Endothelial cell (in vitro differentiated cells): ENCODE data around the gene DYNLRB2. TPM values are rescaled to one million over a fixed set of nuclear protein-coding genes. Genes with fewer than 3 reads are reported as not detected.
A peak's percentile ranks its signal among the peaks of the same experiment; 100 is the strongest.

ENCODE experiments used
- DNase-seq: peaks from one replicate; pipeline ENCODE4 v3.0.0; 2021; ENCODE audit warnings: low spot score
- H3K27ac Mint-ChIP-seq: one replicate; pipeline ENCODE4 v1.8.0; 2021; ENCODE audit warnings: mixed read lengths, inconsistent platforms; ENCODE audit not compliant: unreplicated experiment
- H3K27me3 Mint-ChIP-seq: one replicate; pipeline ENCODE4 v1.8.0; 2021; ENCODE audit warnings: mild to moderate bottlenecking, moderate library complexity, mixed read lengths, inconsistent platforms; ENCODE audit not compliant: unreplicated experiment
- H3K36me3 Mint-ChIP-seq: one replicate; pipeline ENCODE4 v1.8.0; 2021; ENCODE audit warnings: mild to moderate bottlenecking, low read depth, mixed read lengths, inconsistent platforms; ENCODE audit not compliant: unreplicated experiment
- H3K4me1 Mint-ChIP-seq: one replicate; pipeline ENCODE4 v1.8.0; 2021; ENCODE audit warnings: mild to moderate bottlenecking, mixed read lengths, inconsistent platforms; ENCODE audit not compliant: unreplicated experiment
- H3K4me3 Mint-ChIP-seq: one replicate; pipeline ENCODE4 v1.8.0; 2021; ENCODE audit warnings: mild to moderate bottlenecking, mixed read lengths, inconsistent platforms; ENCODE audit not compliant: unreplicated experiment
- H3K9me3 Mint-ChIP-seq: one replicate; pipeline ENCODE4 v1.8.0; 2021; ENCODE audit warnings: mixed read lengths, inconsistent platforms; ENCODE audit not compliant: unreplicated experiment
- CTCF ChIP-seq: fragments of 200-600 bp; sonication (generic); IDR thresholded peaks from one replicate; pipeline ENCODE4 v1.5.0; 2021; ENCODE audit warnings: antibody characterized with exemption; ENCODE audit not compliant: unreplicated experiment
- total RNA-seq: library from RNA; stranded (reverse); fragmentation: NEBNext Ultra II Directional; extraction: Animal tissue kit (Norgen Biotek cat#: 25700); gene quantifications from one replicate; pipeline ENCODE4 v1.2.1, GENCODE V29; 2021; ENCODE audit not compliant: unreplicated experiment

Gene DYNLRB2
- total RNA-seq, 1 donor from 2014 or later, result not detected

- peak; percentile 70 for TF ChIP-seq CTCF
- Mint-ChIP-seq H3K27ac (no peak overlapping the region), H3K9me3 (no peaks in the 10 kb centered on the region), H3K4me1 (no peaks in the 10 kb centered on the region), H3K4me3 (no peak overlapping the region), H3K27me3 (no peaks in the 10 kb centered on the region), H3K36me3 (no peaks in the 10 kb centered on the region)
- DNase-seq, result peak; percentile 60
These were observed 13.5 kb upstream of the DYNLRB2 start for GRCh38 chr16:80527297-80527696.

- no peaks in the 10 kb centered on the region for H3K27me3 Mint-ChIP-seq
- no peaks in the 10 kb centered on the region for H3K9me3 Mint-ChIP-seq
- H3K27ac Mint-ChIP-seq, result no peak overlapping the region
- no peak overlapping the region for H3K4me3 Mint-ChIP-seq
- no peaks in the 10 kb centered on the region for H3K36me3 Mint-ChIP-seq
- DNase-seq, result no peak
- H3K4me1 Mint-ChIP-seq, result no peaks in the 10 kb centered on the region
- TF ChIP-seq CTCF, result no peak
These were observed 10.3 kb upstream of the DYNLRB2 start for GRCh38 chr16:80530479-80530878.

DNA sequence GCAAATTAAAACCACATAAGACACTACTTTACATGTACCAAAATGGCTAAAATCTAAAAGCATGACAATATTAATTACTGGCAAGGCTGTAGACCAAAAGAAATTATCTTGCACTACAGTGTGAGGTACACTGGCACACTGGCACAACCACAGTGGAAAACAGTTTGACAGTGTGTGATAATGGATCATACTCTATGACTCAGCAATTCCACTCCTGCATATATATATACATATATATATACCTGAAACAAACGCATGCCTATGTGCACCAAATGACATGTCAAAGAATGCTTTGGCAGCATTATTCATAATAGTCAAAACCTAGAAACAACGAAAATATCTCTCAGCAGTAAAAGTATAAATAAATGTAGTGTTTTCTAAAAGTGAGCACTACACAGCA is 4.6 kb upstream of the DYNLRB2 start:
- H3K27me3 Mint-ChIP-seq, result peaks cover 1% of the 10 kb centered on the region
- TF ChIP-seq CTCF, result no peak
- DNase-seq, result no peak
- H3K27ac Mint-ChIP-seq, result no peak overlapping the region
- H3K36me3 Mint-ChIP-seq, result no peaks in the 10 kb centered on the region
- no peaks in the 10 kb centered on the region for H3K9me3 Mint-ChIP-seq
- no peak overlapping the region for H3K4me3 Mint-ChIP-seq
- H3K4me1 Mint-ChIP-seq, result peaks cover 2% of the 10 kb centered on the region

DNA sequence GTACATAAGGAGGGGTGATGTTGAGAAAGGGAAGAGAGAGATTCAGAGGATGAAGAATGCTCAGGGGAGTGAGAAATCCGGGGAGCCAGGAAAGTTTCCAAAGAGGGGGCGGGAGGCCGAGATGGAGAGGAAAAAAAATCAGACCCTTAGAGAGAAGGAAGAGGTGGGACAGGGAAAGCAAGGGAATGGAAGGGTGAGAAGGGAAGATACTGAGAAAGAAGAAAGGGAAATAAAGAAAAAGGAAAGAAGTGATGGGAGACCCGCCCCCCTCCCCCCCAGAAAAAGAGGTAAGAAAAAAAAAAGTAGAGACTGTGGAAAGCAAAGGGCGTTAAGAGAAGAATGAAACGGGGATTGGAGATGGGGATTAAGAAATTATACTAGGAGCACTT is 507 bp downstream of the DYNLRB2 start:
- no peak for DNase-seq
- Mint-ChIP-seq H3K4me1 (peaks cover 7% of the 10 kb centered on the region), H3K36me3 (no peaks in the 10 kb centered on the region), H3K27ac (peak overlapping the region; percentile 92), H3K9me3 (no peaks in the 10 kb centered on the region), H3K27me3 (peaks cover 2% of the 10 kb centered on the region), H3K4me3 (peak overlapping the region; percentile 91)
- TF ChIP-seq CTCF, result no peak

DNA sequence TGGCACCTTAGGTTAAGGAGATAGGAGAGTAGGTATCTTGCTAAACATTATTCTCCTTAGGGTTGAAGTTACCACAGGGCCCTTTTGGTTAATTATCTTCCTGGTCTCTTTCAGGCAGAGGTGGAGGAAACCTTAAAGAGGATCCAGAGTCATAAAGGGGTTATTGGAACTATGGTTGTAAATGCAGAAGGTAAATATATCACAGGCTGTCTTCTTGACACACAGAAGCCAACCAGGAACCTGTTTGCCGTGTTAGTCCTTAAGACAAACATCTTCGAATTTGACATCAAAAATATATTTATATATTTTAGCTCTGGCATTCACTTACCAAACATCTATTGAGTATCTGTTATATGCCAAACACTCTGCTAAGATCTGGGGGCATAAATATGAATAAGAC is 2.4 kb downstream of the DYNLRB2 start:
- Mint-ChIP-seq H3K27ac (no peak overlapping the region), H3K36me3 (no peaks in the 10 kb centered on the region), H3K27me3 (peaks cover 2% of the 10 kb centered on the region), H3K4me3 (no peak overlapping the region), H3K4me1 (peaks cover 7% of the 10 kb centered on the region), H3K9me3 (no peaks in the 10 kb centered on the region)
- DNase-seq, result no peak
- TF ChIP-seq CTCF, result no peak
